Neural progenitor cell (in vitro differentiated cells): ENCODE measurements around the gene C1QBP.

Source experiments
- EZH2 ChIP-seq: fragments of 200-600 bp; sonication (generic); IDR thresholded peaks from 2 replicates; pipeline ENCODE4 v1.6.1; 2017; ENCODE audit warnings: antibody characterized with exemption, mild to moderate bottlenecking, moderate library complexity
- EZH2phosphoT487 ChIP-seq: fragments of 200-600 bp; sonication (generic); IDR thresholded peaks from 2 replicates; pipeline ENCODE4 v1.6.1; 2017; ENCODE audit warnings: antibody characterized with exemption
- TF ChIP-seq, protein P1 (sequence below): fragments of 200-600 bp; sonication (generic); IDR thresholded peaks from 2 replicates; pipeline ENCODE4 v1.5.1; 2017; ENCODE audit warnings: antibody characterized with exemption, mild to moderate bottlenecking

DNA sequence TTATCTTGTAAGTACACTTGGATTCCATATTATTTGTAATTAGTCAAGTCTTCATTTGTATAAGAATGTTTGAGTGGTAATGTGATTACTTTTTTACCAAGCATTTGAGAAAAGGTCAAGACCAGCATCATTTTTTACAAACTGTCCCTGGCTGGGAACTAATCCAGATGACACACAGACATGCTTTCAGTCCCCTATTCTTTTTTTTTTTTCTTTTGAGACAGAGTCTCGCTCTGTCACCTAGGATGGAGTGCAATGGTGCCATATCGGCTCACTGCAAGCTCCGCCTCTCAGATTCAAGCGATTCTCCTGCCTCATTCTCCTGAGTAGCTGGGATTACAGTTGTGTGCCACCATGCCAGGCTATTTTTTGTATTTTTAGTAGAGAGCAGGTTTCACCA lies 42.5 kb upstream of the C1QBP start:
- TF ChIP-seq, protein P1, sequence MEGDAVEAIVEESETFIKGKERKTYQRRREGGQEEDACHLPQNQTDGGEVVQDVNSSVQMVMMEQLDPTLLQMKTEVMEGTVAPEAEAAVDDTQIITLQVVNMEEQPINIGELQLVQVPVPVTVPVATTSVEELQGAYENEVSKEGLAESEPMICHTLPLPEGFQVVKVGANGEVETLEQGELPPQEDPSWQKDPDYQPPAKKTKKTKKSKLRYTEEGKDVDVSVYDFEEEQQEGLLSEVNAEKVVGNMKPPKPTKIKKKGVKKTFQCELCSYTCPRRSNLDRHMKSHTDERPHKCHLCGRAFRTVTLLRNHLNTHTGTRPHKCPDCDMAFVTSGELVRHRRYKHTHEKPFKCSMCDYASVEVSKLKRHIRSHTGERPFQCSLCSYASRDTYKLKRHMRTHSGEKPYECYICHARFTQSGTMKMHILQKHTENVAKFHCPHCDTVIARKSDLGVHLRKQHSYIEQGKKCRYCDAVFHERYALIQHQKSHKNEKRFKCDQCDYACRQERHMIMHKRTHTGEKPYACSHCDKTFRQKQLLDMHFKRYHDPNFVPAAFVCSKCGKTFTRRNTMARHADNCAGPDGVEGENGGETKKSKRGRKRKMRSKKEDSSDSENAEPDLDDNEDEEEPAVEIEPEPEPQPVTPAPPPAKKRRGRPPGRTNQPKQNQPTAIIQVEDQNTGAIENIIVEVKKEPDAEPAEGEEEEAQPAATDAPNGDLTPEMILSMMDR: no peak
- no peak for TF ChIP-seq EZH2phosphoT487
- no peak for TF ChIP-seq EZH2
